ENCODE results near the gene LCMT1.

The LCMT1 gene

DNA sequence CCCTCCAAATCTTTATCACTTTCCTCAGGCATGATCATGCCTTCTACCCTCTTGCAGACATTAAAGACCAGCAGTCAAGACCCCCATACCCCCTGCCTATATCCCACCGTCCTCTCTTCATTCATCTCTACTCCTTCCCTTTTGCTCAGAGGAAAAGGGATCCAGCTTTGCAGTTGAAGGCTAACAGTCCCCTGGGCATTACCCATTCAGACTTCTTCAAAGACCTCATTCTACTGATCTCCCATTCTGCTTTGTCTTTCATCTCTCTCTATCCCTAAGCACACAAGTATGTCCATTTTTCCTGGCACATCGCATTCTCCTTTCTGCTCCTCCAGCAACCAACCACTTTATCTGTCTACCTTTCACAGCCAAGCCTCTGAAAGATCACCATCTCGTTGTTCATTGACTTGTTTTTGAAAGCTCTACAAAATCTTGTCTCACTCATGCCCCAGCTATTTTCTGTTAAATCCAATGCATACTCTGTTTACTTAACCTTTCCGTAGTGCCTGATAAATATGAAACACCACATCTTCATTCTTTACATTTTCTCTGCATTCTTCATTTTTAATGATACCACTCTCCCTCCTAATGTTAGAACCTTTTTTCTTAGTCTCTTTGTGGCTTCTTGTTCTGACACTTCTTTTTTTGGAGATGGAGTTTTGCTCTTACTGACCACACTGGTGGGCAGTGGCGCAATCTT is 14.1 kb upstream of the LCMT1 start:
- Histone ChIP-seq H3K27me3 (ENCODE audit: control insufficient read depth, insufficient read depth, low read length) (peaks cover 2% of the 10 kb centered on the region), H3K9ac (ENCODE audit: low read depth, low read length) (no peak overlapping the region), H3K36me3 (ENCODE audit: insufficient read depth, low read length) (no peaks in the 10 kb centered on the region), H3K9me3 (replicated peaks; ENCODE audit: low read length) (no peaks in the 10 kb centered on the region), H3K4me1 (ENCODE audit: control insufficient read depth, insufficient read depth, low read length) (peaks cover 19% of the 10 kb centered on the region), H3K4me2 (ENCODE audit: low read length) (peak overlapping the region; percentile 65), H3K4me3 (ENCODE audit: low read length) (no peak overlapping the region)

DNA sequence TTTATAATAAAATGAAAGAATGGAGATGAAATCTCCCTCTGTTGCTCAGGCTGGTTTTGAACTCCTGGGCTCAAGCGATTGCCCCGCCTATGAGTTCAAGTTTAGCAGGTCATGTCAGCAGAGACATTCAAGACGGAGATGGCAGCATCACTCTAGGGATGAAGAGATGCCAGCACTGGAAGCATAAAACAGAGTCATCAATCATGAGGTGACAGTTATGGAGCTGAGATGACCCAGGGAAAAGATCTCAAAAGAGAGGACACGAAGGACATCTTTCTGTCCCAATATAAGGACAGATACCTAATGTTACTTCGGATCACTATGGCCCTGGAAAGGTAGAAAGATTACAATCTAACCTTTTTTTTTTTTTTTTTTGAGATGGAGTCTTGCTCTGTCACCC is 11.0 kb upstream of the LCMT1 start:
- Histone ChIP-seq H3K27me3 (ENCODE audit: control insufficient read depth, insufficient read depth, low read length) (no peaks in the 10 kb centered on the region), H3K4me3 (ENCODE audit: low read length) (no peak overlapping the region), H3K9ac (ENCODE audit: low read depth, low read length) (no peak overlapping the region), H3K9me3 (replicated peaks; ENCODE audit: low read length) (no peaks in the 10 kb centered on the region), H3K36me3 (ENCODE audit: insufficient read depth, low read length) (no peaks in the 10 kb centered on the region), H3K4me2 (ENCODE audit: low read length) (no peak overlapping the region), H3K4me1 (ENCODE audit: control insufficient read depth, insufficient read depth, low read length) (peaks cover 14% of the 10 kb centered on the region)

DNA sequence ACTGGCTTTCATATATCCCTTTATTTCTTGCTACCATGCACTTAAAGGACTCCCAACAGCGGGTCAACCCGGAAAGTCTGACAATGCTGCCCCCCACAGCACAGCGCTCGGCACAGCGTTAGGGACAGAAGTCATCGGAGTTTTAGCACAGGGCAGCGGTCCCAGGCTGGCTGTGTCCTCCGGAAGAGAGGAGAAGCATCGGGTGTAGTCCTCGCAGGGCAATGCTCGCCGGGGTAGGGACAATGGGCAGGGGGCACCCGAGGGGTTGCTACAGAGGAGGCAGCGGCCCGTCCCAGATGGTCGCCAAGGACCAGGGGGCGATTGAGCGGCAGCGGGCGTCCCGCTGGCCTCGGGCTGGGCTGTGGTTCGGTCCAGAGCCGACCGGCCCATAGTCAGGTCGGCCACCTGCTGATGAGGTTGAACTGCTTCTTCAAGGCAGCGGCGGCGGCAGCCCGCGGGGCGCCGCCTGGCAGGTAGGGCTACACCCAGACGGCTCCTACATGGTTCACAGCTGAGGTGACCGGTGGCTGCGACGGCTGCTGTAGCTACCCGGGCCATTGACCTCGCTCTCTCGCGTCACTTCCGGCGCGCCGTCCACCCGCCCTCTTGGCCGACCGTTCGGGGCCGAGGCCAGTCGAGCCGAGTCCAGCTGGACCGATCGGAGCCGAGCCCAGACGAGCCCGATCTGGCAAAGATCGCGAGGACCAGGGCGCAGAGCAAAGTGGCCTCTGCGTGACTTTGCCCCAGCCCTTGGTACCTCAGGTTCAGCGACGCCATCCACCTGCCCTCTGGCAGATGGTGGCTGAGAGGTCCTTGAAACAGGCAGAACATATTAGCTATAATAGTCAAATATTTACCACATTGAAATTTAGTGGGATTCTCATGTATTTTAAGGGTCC is 4.7 kb upstream of the LCMT1 start:
- no peaks in the 10 kb centered on the region for H3K27me3 ChIP-seq (ENCODE audit: control insufficient read depth, insufficient read depth, low read length)
- peak overlapping the region; percentile 88 for H3K9ac ChIP-seq (ENCODE audit: low read depth, low read length)
- H3K4me2 ChIP-seq (ENCODE audit: low read length), result peak overlapping the region; percentile 94
- no peaks in the 10 kb centered on the region for H3K36me3 ChIP-seq (ENCODE audit: insufficient read depth, low read length)
- peaks cover 30% of the 10 kb centered on the region for H3K4me1 ChIP-seq (ENCODE audit: control insufficient read depth, insufficient read depth, low read length)
- peak overlapping the region; percentile 89 for H3K4me3 ChIP-seq (ENCODE audit: low read length)
- no peaks in the 10 kb centered on the region for H3K9me3 ChIP-seq (replicated peaks; ENCODE audit: low read length)

DNA sequence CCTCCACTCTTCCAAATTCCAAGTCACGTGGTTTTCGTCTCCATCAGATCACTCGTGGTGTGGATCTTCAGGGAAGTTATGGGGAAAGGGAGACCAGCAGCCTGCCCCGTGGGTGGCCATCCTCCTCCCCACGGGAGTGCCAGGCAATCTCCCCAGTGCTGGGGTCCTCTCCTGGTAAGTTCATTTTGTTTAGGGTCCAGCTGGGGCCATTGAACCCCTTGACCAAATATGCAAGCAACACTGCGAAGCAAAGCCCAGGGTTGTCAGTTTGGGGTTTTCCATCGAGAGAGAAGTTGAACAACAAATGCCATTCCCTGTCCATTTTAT is 4.1 kb upstream of the LCMT1 start:
- Histone ChIP-seq H3K9me3 (replicated peaks; ENCODE audit: low read length) (no peaks in the 10 kb centered on the region), H3K9ac (ENCODE audit: low read depth, low read length) (peak overlapping the region; percentile 88), H3K4me1 (ENCODE audit: control insufficient read depth, insufficient read depth, low read length) (peaks cover 33% of the 10 kb centered on the region), H3K27me3 (ENCODE audit: control insufficient read depth, insufficient read depth, low read length) (no peaks in the 10 kb centered on the region), H3K4me3 (ENCODE audit: low read length) (peak overlapping the region; percentile 89), H3K4me2 (ENCODE audit: low read length) (peak overlapping the region; percentile 94), H3K36me3 (ENCODE audit: insufficient read depth, low read length) (no peaks in the 10 kb centered on the region)

DNA sequence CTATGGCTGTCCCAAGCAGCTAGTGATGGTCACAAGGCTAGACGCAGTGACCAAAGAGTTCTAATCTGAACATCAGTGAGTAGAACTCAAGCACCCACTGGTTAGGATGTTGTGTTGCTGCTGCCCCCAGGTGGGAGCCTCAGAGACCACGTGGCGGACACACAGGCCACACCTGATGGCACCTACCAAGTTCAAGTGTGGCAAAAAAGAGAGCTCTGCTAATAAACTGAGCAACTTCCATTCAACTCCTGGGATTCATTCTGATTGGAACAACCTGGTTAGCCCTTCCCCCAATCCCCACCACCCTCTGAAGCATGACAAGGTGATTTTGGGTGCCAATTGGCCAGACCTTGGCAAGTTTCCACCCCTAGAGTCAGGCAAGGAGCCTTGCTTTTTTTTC is 3.5 kb upstream of the LCMT1 start:
- Histone ChIP-seq H3K4me1 (ENCODE audit: control insufficient read depth, insufficient read depth, low read length) (peaks cover 35% of the 10 kb centered on the region), H3K9ac (ENCODE audit: low read depth, low read length) (no peak overlapping the region), H3K9me3 (replicated peaks; ENCODE audit: low read length) (no peaks in the 10 kb centered on the region), H3K4me3 (ENCODE audit: low read length) (no peak overlapping the region), H3K36me3 (ENCODE audit: insufficient read depth, low read length) (no peaks in the 10 kb centered on the region), H3K4me2 (ENCODE audit: low read length) (no peak overlapping the region), H3K27me3 (ENCODE audit: control insufficient read depth, insufficient read depth, low read length) (no peaks in the 10 kb centered on the region)

DNA sequence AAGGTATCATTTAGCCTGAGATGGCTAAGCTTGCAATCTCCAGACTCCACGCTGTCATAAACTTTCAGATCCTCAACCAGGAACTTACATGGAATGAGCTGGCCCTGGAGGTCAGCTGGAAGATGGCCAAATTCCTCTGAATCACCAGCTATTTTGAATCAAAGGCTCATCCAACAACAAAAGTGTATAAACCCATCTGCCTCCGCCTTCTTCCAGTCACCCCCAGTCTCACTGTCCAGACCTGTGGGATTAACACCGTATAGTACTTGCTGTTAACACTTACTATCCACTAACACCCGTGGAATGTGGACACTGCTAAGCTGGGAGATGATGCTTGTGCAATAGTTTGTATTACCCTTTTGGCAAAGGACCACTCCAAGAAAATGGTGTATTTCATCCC is 1.9 kb upstream of the LCMT1 start:
- Histone ChIP-seq H3K4me2 (ENCODE audit: low read length) (peak overlapping the region; percentile 87), H3K4me1 (ENCODE audit: control insufficient read depth, insufficient read depth, low read length) (peaks cover 35% of the 10 kb centered on the region), H3K9me3 (replicated peaks; ENCODE audit: low read length) (no peaks in the 10 kb centered on the region), H3K27me3 (ENCODE audit: control insufficient read depth, insufficient read depth, low read length) (no peaks in the 10 kb centered on the region), H3K9ac (ENCODE audit: low read depth, low read length) (peak overlapping the region; percentile 10), H3K36me3 (ENCODE audit: insufficient read depth, low read length) (no peaks in the 10 kb centered on the region), H3K4me3 (ENCODE audit: low read length) (no peak overlapping the region)

DNA sequence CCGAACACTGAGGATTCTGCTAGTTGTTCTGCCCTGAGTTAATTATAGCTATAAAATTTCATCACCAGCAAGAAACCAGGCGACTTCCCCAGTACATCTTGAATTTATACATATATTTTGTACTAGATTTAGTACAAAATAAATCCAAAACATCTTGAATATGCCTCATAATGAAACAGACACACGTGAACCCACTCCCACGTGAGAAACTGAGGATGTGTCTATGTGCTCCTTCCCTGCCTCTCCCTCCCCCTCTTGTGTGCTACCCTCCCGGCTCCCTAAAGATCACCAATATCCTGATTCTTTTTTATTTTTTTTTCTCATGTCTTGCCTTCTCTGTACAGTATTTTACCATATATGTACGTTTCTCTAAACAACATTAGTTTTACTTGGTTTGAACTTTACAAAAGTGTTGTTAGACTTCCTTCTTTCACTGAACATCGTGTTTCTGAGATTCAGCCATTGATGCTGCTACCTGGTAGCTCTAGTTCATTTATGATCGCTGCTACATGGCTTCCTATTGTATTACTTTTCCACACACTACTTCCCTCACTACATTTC is 1.1 kb upstream of the LCMT1 start:
- H3K9ac ChIP-seq (ENCODE audit: low read depth, low read length), result peak overlapping the region; percentile 87
- peaks cover 35% of the 10 kb centered on the region for H3K4me1 ChIP-seq (ENCODE audit: control insufficient read depth, insufficient read depth, low read length)
- peaks cover 4% of the 10 kb centered on the region for H3K36me3 ChIP-seq (ENCODE audit: insufficient read depth, low read length)
- no peaks in the 10 kb centered on the region for H3K27me3 ChIP-seq (ENCODE audit: control insufficient read depth, insufficient read depth, low read length)
- H3K4me2 ChIP-seq (ENCODE audit: low read length), result peak overlapping the region; percentile 87
- H3K4me3 ChIP-seq (ENCODE audit: low read length), result peak overlapping the region; percentile 80
- no peaks in the 10 kb centered on the region for H3K9me3 ChIP-seq (replicated peaks; ENCODE audit: low read length)

DNA sequence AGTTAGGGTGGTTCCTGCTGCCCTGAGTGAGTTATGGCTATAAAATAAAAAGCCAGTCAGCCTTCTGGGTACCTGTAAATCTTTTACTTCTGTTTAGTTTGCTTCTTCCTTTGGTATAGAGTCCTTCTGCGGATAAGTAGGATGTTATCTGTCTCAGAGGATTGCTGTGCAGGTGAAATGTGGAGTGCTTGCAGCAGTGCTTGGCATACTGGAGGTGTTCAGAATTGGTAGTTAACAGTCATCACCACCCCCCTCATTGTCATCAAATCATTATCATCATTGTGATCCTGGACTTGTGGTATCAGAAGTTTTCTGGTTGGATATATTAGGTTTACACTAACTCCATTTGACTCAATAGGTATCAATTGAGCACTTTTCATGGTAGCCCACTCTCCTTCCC is 2.6 kb downstream of the LCMT1 start:
- peaks cover 20% of the 10 kb centered on the region for H3K4me1 ChIP-seq (ENCODE audit: control insufficient read depth, insufficient read depth, low read length)

DNA sequence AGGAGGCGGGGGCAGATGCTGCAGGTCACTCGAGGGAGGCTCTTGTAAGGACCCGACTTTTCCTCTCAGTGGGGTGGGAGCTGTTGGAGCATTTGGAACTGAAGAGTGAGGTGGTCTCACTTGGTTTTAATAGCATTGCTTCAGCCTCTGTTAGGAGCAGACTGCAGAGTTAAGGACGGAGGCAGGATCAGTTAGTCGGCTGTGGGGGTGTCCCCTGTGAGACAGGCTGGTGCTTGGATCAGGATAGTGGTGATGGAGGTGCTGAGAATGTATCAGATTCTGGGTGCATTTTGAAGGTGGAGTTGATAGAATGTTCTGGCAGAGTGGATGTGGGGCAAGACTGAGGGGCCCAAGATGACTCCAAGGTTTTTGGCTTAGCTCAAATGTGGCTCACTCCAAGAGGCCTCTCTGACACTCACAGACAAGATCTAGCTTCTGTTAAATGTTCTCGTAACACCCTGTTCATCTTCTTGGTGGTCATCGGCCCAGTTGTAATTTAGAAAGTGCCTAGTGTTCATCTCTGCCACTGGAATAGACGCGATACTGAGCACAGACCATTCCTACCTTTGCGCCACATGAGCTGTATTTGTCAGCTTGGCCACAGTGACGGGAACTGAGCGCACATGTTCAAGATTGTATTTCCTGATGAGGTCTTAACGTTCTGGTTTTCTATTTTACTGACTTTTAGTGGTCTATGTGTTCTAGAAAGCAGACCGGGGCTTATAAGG is 7.5 kb downstream of the LCMT1 start:
- H3K4me2 ChIP-seq (ENCODE audit: low read length), result no peak overlapping the region
- H3K9ac ChIP-seq (ENCODE audit: low read depth, low read length), result no peak overlapping the region
- H3K36me3 ChIP-seq (ENCODE audit: insufficient read depth, low read length), result peaks cover 4% of the 10 kb centered on the region
- no peaks in the 10 kb centered on the region for H3K27me3 ChIP-seq (ENCODE audit: control insufficient read depth, insufficient read depth, low read length)
- no peaks in the 10 kb centered on the region for H3K9me3 ChIP-seq (replicated peaks; ENCODE audit: low read length)
- H3K4me3 ChIP-seq (ENCODE audit: low read length), result no peak overlapping the region
- H3K4me1 ChIP-seq (ENCODE audit: control insufficient read depth, insufficient read depth, low read length), result no peaks in the 10 kb centered on the region

More for the DNA sequence above, 2.6 kb downstream of the LCMT1 start:
- H3K4me3 ChIP-seq (ENCODE audit: low read length), result no peak overlapping the region
- no peak overlapping the region for H3K4me2 ChIP-seq (ENCODE audit: low read length)
- no peak overlapping the region for H3K9ac ChIP-seq (ENCODE audit: low read depth, low read length)
- peaks cover 4% of the 10 kb centered on the region for H3K36me3 ChIP-seq (ENCODE audit: insufficient read depth, low read length)
- no peaks in the 10 kb centered on the region for H3K27me3 ChIP-seq (ENCODE audit: control insufficient read depth, insufficient read depth, low read length)
- H3K9me3 ChIP-seq (replicated peaks; ENCODE audit: low read length), result no peaks in the 10 kb centered on the region

DNA sequence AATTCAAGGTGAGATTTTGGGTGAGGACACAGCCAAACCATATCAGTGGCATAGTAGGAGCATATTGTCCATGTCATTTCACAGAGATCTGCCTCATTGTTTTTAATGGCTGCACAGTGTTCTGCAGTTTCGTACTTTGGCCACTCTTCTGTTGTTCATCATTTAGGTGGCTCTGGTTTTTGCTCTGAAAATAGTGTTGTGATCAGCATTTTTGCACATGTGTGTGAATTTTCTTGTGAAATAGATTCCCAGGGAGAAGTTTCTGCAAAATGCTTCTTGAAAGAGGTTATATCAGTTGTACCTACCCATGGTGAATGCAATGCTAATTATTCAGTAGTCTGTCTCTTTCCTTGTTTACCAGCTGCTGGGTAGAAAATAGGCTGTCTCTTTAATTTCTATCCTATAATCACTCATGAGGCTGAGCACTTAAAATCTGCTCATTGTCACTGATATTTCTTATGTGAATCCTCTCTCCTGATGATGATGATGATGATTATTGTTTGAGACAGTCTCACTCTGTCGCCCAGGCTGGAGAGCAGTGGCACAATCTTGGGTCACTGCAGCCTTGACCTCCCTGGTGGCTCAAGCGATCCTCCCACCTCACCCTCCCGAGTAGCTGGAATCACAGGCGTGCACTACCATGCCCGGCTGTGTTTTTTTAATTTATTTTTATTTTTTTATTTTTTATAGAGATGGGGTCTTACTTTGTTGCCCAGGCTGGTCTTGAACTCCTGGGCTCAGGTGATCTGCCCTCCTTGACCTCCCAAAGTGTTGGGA is 10.5 kb downstream of the LCMT1 start:
- H3K4me2 ChIP-seq (ENCODE audit: low read length), result no peak overlapping the region
- no peak overlapping the region for H3K9ac ChIP-seq (ENCODE audit: low read depth, low read length)
- H3K4me1 ChIP-seq (ENCODE audit: control insufficient read depth, insufficient read depth, low read length), result peaks cover 9% of the 10 kb centered on the region
- no peaks in the 10 kb centered on the region for H3K27me3 ChIP-seq (ENCODE audit: control insufficient read depth, insufficient read depth, low read length)
- H3K36me3 ChIP-seq (ENCODE audit: insufficient read depth, low read length), result no peaks in the 10 kb centered on the region
- no peak overlapping the region for H3K4me3 ChIP-seq (ENCODE audit: low read length)
- H3K9me3 ChIP-seq (replicated peaks; ENCODE audit: low read length), result no peaks in the 10 kb centered on the region

DNA sequence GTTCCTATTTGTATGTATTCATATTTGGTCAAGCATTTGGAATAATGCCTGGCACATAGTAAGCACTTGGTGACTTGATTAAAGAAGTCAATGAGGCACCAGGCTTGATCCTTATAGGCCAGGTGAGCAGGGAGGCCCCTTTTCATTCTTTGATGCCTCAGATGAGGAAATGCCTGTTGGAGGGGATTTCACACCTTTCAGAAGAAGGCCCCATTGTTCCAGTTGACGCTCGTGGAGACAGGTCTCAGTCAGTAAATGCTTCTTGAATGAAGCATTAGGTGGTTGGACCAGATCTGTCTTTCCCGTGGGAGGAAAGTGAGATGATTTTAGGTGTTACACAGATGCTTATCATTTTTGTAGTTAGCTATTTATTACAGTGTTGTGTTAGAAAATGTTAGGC is 13.0 kb downstream of the LCMT1 start:
- H3K4me1 ChIP-seq (ENCODE audit: control insufficient read depth, insufficient read depth, low read length), result peaks cover 15% of the 10 kb centered on the region
- H3K4me3 ChIP-seq (ENCODE audit: low read length), result no peak overlapping the region
- no peak overlapping the region for H3K4me2 ChIP-seq (ENCODE audit: low read length)
- peaks cover 16% of the 10 kb centered on the region for H3K36me3 ChIP-seq (ENCODE audit: insufficient read depth, low read length)
- H3K9me3 ChIP-seq (replicated peaks; ENCODE audit: low read length), result no peaks in the 10 kb centered on the region
- no peak overlapping the region for H3K9ac ChIP-seq (ENCODE audit: low read depth, low read length)
- H3K27me3 ChIP-seq (ENCODE audit: control insufficient read depth, insufficient read depth, low read length), result no peaks in the 10 kb centered on the region
